GM21737 (cell line): ENCODE results near the gene UBE2U.
A peak's percentile ranks its signal among the peaks of the same experiment; 100 is the strongest.

ENCODE experiments used
- ATAC-seq: cut with Tn5 transposase; IDR thresholded peaks from one replicate; pipeline ENCODE4 v1.9.1; 2021; ENCODE audit warnings: mild to moderate bottlenecking, moderate library complexity; ENCODE audit not compliant: unreplicated experiment

UBE2U gene, protein sequence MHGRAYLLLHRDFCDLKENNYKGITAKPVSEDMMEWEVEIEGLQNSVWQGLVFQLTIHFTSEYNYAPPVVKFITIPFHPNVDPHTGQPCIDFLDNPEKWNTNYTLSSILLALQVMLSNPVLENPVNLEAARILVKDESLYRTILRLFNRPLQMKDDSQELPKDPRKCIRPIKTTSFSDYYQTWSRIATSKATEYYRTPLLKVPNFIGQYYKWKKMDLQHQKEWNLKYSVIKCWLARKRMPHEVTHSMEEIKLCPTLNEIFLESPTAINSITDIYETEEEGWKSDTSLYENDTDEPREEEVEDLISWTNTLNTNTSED

GRCh38 chr1:64203420-64203819, at the start of gene UBE2U:
UBE2U (plus strand) TSS chr1:64203623; CDS start chr1:64204051, 428 bp downstream.
- ATAC-seq: no peak

GRCh38 chr1:64155278-64155677, 48.1 kb upstream of the UBE2U start:
- ATAC-seq: no peak

DNA sequence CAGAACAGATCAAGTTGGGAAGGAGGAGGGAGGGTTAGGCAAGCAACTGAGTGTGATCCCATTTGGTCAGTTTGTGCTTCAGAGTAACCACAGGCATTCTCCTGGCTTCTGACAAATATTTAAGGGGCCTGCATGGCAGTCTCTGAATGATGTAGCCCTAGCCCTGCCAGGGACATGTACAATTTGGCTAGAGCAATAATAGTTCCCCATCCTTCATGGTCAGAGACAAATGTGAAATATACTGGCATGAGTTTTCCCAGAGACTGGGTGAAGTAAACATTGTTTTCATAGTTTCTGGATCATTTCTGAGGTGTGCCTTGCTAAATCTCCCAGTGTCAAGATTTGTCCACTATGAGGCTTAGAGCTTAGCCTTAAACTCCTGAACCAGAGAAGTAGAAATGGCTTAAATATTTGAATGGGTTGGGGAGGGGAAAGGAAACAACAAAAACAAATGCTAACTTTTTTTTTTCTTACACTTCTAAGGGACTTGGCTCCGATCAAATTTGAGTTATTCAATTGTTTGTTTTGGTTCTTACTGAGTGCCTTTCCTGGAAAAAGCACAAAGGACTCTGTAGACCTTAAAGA, 42.0 kb upstream of the UBE2U start:
- ATAC-seq: no peak

DNA sequence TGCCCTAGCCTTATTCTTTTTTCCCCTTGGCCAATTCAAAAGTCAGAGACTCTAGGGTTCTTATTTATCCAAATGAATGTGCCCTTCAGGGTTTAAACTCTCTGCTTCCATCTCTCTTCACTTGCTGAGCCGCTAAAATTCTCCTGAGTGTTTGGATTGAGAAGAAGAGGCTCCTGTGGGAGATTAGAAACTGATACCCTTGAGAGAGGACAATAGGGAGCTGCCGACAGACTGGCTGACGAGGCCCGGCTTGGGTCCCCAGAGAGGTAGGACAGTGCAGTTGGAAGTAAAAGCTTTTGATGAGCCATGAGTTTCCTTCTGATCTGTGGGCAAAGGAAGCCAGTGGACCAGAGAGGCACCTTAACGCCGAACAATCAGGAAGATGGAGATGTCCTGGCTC, 41.3 kb upstream of the UBE2U start:
- ATAC-seq: no peak

DNA sequence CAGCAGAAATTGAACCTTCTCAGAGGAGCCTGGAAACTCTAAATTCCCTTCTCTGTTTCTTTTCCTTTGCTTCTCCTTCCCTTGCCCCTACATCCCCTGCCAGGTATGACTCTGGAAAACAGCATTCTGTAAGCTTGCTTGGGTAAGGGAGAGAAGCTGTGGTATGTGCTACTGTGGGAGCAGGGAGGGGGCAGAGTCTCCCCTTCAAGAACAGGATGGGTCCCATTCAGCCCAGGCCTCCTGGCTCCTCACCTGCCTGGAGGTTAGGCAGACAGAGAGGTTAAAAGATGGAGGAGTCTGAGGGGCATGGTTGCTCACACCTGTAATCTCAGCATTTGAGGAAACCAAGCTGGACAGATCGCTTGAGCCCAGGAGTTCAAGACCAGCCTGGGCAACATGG, 40.6 kb upstream of the UBE2U start:
- ATAC-seq: no peak

DNA sequence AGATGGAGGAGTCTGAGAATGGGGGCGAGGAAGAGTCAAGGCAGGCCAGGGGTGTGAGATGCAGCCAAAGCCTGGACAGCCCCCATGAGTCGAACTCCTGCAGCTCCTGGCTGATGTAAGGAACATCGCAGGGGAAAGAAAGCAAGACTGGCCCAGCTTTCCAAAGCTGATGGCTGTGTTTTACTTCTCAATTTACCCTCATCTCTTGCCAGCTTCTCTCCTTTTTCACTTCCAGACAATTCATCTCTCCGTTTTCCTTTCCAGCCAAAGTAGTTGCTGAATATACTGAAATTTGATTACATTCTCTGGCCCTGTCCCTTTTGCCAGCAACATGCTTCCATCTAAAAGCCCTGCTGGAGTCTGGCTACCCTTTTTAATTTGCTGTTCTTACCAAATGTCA, 40.0 kb upstream of the UBE2U start:
- ATAC-seq: no peak

DNA sequence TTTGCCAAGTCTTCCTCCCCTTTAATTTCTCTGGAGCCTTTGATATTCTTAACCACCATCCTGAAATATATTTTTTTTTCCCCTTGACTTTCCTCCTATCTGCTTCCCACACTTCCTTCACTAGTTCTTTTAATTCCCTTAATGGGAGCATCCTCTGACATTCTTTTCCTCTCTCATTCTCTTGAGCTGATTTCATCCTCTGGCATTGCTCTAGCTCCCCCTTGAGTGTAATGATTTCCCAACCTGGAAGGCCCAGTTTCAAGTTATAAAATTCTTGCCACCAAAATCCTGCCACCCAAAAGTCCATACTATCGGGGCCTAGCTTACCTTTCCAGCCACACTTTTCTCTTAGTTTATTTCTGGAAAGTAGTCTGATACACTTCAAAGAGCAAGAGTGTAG, 39.5 kb upstream of the UBE2U start:
- ATAC-seq: no peak

DNA sequence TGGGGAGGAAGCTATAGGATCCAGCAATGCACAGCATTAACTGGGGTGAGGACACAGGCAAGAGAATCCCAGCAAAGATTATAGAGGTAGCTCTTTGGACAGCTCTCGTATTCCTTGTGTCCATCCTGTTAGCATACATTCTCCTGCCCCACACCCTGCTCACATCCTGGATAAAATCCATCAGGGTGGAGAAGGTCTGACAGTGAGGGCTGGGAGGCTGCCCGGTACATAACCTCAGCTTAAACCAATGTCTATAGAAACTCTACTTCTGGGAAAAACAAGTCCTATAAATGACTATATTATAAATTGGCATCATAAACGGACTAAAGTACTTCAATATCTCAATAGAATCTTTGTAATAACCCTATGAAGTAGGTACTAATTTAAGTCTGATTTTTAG, 36.8 kb upstream of the UBE2U start:
- no peak for ATAC-seq

DNA sequence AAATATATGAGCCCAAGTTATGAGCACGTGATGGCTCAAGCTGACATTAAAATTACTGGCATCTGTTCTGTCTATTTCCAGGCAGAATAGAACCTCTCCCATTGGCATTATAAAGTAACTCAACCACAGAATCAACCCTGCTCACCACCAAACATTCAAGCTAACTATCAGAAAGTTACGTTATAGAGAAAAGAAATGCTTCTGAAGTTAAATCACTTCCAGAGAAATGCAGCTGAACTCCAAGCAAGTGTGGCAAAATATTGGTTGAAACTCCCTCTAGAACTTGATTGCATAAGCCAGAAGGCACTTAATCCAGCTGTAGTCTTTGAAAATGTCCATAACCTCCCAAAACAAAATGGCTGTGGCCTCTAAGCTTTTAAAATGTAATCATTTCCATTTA, 36.2 kb upstream of the UBE2U start:
- ATAC-seq: no peak

DNA sequence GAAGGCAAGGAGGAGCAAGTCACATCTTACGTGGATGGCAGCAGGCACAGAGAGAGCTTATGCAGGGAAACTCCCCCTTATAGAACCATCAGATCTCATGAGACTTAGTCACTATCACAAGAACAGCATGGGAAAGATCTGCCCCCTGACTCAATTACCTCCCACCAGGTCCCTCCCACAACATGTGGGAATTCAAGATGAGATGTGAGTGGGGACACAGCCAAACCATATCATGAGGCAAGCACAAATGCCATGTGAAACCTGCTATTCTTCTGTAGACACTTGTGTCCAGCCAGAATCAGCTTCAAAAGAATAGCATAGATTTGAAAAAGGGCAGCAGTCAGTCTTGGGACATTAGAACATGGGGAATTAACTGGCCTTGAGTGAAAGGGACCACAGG, 32.2 kb upstream of the UBE2U start:
- no peak for ATAC-seq

- peak; percentile 70 for ATAC-seq
Measured at GRCh38 chr1:64171797-64172281, 31.6 kb upstream of the UBE2U start.

GRCh38 chr1:64172458-64172983, 30.9 kb upstream of the UBE2U start:
- no peak for ATAC-seq

GRCh38 chr1:64173336-64173940, 30.0 kb upstream of the UBE2U start:
- ATAC-seq: no peak

GRCh38 chr1:64175639-64176038, 27.8 kb upstream of the UBE2U start:
- ATAC-seq: no peak

DNA sequence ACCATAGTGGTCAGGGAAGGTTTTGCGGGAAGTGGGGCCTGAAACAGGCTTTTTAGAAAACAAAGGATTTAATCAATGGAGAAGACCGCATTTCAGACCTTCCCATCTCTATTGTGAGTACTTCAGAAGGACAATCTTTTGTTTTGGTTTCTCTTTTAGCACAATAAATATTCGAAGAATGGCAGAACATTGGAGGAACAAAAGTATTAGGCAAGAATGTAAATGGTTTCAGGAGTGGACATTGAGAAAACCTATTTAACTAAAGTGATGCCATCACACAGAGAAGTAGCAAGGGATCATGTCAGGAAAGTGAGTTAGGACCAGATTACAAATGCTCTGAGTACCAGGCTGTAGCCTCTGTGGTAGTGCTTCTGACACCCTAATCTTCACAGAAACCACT, 26.8 kb upstream of the UBE2U start:
- no peak for ATAC-seq

GRCh38 chr1:64179588-64179987, 23.8 kb upstream of the UBE2U start:
- no peak for ATAC-seq

DNA sequence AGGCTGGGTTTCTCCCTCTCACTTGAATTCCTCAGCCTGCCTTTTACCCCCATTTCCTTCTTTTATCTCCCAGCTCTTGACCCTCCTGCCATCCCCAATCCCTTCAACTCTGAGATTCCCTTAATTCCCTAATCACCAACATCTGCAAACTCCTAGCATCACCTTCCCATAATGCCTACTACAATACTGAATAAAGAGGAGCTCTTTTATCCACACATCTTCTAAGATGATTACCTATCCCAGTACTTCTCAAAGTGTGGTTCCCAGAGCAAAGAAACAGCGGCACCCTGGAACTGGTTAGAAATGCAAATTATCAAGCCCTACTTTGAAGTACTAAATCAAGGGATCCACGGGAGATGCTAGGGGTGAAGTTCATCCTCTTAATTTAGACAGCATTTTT, 21.2 kb upstream of the UBE2U start:
- no peak for ATAC-seq

- ATAC-seq: no peak
Measured at GRCh38 chr1:64183395-64184002, 19.9 kb upstream of the UBE2U start.

GRCh38 chr1:64184003-64184440, 19.4 kb upstream of the UBE2U start:
- ATAC-seq: no peak

GRCh38 chr1:64186138-64186897, 17.1 kb upstream of the UBE2U start:
- no peak for ATAC-seq

DNA sequence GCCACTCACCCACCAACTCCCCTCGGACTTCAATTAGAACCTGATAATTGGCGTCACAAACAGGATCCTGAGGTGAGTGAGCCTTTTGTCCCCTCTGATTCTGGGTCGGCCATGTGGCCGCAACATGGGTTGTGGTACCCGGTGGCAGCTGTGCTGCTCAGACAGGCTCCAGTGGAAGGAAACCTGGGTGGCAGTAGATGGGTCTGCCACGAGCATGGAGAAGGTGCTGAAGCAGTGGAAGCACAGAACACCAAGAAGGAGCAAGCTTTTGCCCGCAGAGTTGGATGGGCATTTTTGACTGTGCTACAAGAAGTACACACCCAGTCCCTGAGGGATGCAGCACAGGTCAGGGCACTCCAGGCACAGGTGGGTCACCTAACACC, 16.5 kb upstream of the UBE2U start:
- no peak for ATAC-seq
